C4-2B (cell line): ENCODE measurements around the gene ZNF429.

Source experiments
- ZFX ChIP-seq: fragments of 450-650 bp; IDR thresholded peaks from 2 replicates; pipeline ENCODE4 v1.6.1; 2017
- TF ChIP-seq, protein P1 (sequence below): fragments of 450-650 bp; conservative IDR thresholded peaks from 2 replicates; pipeline ENCODE4 v1.5.1; 2017; ENCODE audit warnings: mild to moderate bottlenecking

DNA sequence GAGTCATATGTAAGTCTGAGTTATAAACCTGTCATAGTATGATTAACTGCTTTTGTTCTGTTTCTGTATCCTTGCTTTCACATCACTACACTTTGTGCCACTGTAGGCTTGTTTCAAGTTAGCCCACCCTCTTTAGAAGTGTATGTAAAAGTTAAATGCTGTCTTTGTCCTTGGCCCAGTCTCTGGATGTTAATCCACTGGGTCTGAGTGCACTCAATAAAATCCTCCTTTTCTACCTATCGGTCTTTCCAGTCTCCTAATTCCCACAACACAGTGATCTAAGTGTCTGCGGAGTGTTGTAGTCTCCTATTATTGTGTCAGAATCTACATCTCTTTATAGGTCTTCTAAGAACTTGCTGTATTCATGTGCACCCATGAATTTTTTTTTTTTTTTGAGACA, 14.1 kb downstream of the ZNF429 start:
- TF ChIP-seq, protein P1, sequence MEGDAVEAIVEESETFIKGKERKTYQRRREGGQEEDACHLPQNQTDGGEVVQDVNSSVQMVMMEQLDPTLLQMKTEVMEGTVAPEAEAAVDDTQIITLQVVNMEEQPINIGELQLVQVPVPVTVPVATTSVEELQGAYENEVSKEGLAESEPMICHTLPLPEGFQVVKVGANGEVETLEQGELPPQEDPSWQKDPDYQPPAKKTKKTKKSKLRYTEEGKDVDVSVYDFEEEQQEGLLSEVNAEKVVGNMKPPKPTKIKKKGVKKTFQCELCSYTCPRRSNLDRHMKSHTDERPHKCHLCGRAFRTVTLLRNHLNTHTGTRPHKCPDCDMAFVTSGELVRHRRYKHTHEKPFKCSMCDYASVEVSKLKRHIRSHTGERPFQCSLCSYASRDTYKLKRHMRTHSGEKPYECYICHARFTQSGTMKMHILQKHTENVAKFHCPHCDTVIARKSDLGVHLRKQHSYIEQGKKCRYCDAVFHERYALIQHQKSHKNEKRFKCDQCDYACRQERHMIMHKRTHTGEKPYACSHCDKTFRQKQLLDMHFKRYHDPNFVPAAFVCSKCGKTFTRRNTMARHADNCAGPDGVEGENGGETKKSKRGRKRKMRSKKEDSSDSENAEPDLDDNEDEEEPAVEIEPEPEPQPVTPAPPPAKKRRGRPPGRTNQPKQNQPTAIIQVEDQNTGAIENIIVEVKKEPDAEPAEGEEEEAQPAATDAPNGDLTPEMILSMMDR: no peak
- TF ChIP-seq ZFX: no peak
